Measurements from ENCODE around the gene PLP2. TPM values are rescaled to one million over a fixed set of nuclear protein-coding genes. Genes with fewer than 3 reads are reported as not detected.

The PLP2 gene
- total RNA-seq, 1 donor from 2014 or later: 84.4 TPM

- no peaks in the 10 kb centered on the region for H3K4me1 Mint-ChIP-seq
- no peaks in the 10 kb centered on the region for H3K36me3 Mint-ChIP-seq (ENCODE audit: low read depth)
- no peak for DNase-seq
- no peak overlapping the region for H3K27ac Mint-ChIP-seq
- intact Hi-C loops (cut with micrococcal nuclease): no loop called here
- peaks cover 3% of the 10 kb centered on the region for H3K27me3 Mint-ChIP-seq
- no peaks in the 10 kb centered on the region for H3K9me3 Mint-ChIP-seq
- H3K4me3 Mint-ChIP-seq: no peak overlapping the region
Measured at GRCh38 chrX:49214996-49215526, 43.4 kb downstream of the PLP2 start.

GRCh38 chrX:49220100-49220499 lies 48.4 kb downstream of the PLP2 start:
- H3K27ac Mint-ChIP-seq: no peak overlapping the region
- intact Hi-C loops (cut with micrococcal nuclease): no loop called here
- H3K9me3 Mint-ChIP-seq: no peaks in the 10 kb centered on the region
- no peak overlapping the region for H3K4me3 Mint-ChIP-seq
- H3K36me3 Mint-ChIP-seq (ENCODE audit: low read depth): no peaks in the 10 kb centered on the region
- peaks cover 8% of the 10 kb centered on the region for H3K27me3 Mint-ChIP-seq
- H3K4me1 Mint-ChIP-seq: no peaks in the 10 kb centered on the region
- no peak for DNase-seq

GRCh38 chrX:49221868-49222267 lies 50.2 kb downstream of the PLP2 start:
- intact Hi-C loops (cut with micrococcal nuclease): no loop called here
- peaks cover 11% of the 10 kb centered on the region for H3K27me3 Mint-ChIP-seq

More at GRCh38 chrX:49221868-49222267, 50.2 kb downstream of the PLP2 start:
- Mint-ChIP-seq H3K4me1 (no peaks in the 10 kb centered on the region), H3K27ac (no peak overlapping the region), H3K9me3 (no peaks in the 10 kb centered on the region), H3K36me3 (ENCODE audit: low read depth) (no peaks in the 10 kb centered on the region), H3K4me3 (no peak overlapping the region)
- DNase-seq: no peak

Other genes starting within 250 kb of the PLP2 start
- gene OTUD5, start 214.3 kb upstream of the PLP2 start, total RNA-seq: 76.2 and 76.7 TPM in 2 replicates
- 2.5 and 3.5 TPM in 2 replicates for gene KCND1, start 200.1 kb upstream of the PLP2 start, total RNA-seq
- gene GRIPAP1, start 169.6 kb upstream of the PLP2 start, total RNA-seq: 85.7 and 87.3 TPM in 2 replicates
- 28.8 and 30.8 TPM in 2 replicates for gene TFE3, start 128.5 kb upstream of the PLP2 start, total RNA-seq
- gene CCDC120, start 112.9 kb upstream of the PLP2 start, total RNA-seq: 4.4 and 4.5 TPM in 2 replicates
- 12.5 and 15.9 TPM in 2 replicates for gene PRAF2, start 97.9 kb upstream of the PLP2 start, total RNA-seq
- 38.7 and 40.8 TPM in 2 replicates for gene WDR45, start 92.0 kb upstream of the PLP2 start, total RNA-seq
- 24.7 TPM in 2 replicates for gene GPKOW, start 48.2 kb upstream of the PLP2 start, total RNA-seq
- gene MAGIX, start 9.1 kb upstream of the PLP2 start, total RNA-seq: 0.96 and 1.1 TPM in 2 replicates
- gene PRICKLE3, start 14.5 kb downstream of the PLP2 start, total RNA-seq: 21.9 and 22.7 TPM in 2 replicates
- gene SYP, start 28.3 kb downstream of the PLP2 start, total RNA-seq: 4.9 and 5.3 TPM in 2 replicates
- gene CACNA1F, start 61.4 kb downstream of the PLP2 start, total RNA-seq: 0.07 and 0.14 TPM in 2 replicates
- gene CCDC22, start 63.6 kb downstream of the PLP2 start, total RNA-seq: 25.6 and 25.8 TPM in 2 replicates
- gene FOXP3, start 92.8 kb downstream of the PLP2 start, total RNA-seq: 13.1 and 14.2 TPM in 2 replicates
- gene PPP1R3F, start 97.9 kb downstream of the PLP2 start, total RNA-seq: 6.3 and 8.3 TPM in 2 replicates
- gene GAGE10, start 131.7 kb downstream of the PLP2 start, total RNA-seq: not detected in 2 replicates
- not detected in 2 replicates for gene GAGE12J, start 150.1 kb downstream of the PLP2 start, total RNA-seq
- gene GAGE13, start 159.7 kb downstream of the PLP2 start, total RNA-seq: not detected in 2 replicates